Ectodermal cell (in vitro differentiated cells): ENCODE data around the gene HELZ2.
"Not testable (repeated sequence)": the region's sequence is repeated elsewhere in the genome, so short reads cannot be mapped to it uniquely, and the experiment has no call there.

Experiments used
- H3K27ac ChIP-seq: 2 replicates; pipeline ENCODE4 v1.7.0; 2013; ENCODE audit warnings: mild to moderate bottlenecking, low read depth, low read length; ENCODE audit not compliant: insufficient read depth, poor library complexity, severe bottlenecking
- H3K27me3 ChIP-seq: 2 replicates; pipeline ENCODE4 v1.7.0; 2013; ENCODE audit warnings: mild to moderate bottlenecking, low read length; ENCODE audit not compliant: insufficient read depth, control insufficient read depth, poor library complexity, severe bottlenecking
- H3K36me3 ChIP-seq: one replicate; pipeline ENCODE4 v1.7.0; 2013; ENCODE audit warnings: low read length; ENCODE audit not compliant: control insufficient read depth, insufficient read depth
- H3K4me1 ChIP-seq: one replicate; pipeline ENCODE4 v1.7.0; 2013; ENCODE audit warnings: low read length; ENCODE audit not compliant: control insufficient read depth, insufficient read depth
- H3K4me3 ChIP-seq: 2 replicates; pipeline ENCODE4 v1.7.0; 2013; ENCODE audit warnings: low read depth, low read length, control low read depth; ENCODE audit not compliant: insufficient read depth
- H3K9me3 ChIP-seq: 2 replicates; pipeline ENCODE4 v1.7.0; 2013; ENCODE audit warnings: mild to moderate bottlenecking, low read length, moderate library complexity; ENCODE audit not compliant: control insufficient read depth
- WGBS, 2 experiments: methylation state at CpG; one replicate each; pipeline ENCODE4 v1.1.7; 2013; ENCODE audit warnings: missing lambda C conversion rate in 2 of 2; 5-methylcytosine and 5-hydroxymethylcytosine counted together

Gene HELZ2

GRCh38 chr20:63613863-63614594 is 40.0 kb upstream of the HELZ2 start:
- H3K27me3 ChIP-seq, H3K9me3 ChIP-seq, H3K4me3 ChIP-seq, H3K4me1 ChIP-seq, H3K27ac ChIP-seq: not testable (repeated sequence)
- WGBS, 2 experiments = 87 to 89% methylated on average over 10 to 14 of the region's 18 CpGs
- peaks cover 17% of the 10 kb centered on the region for H3K36me3 ChIP-seq

- Histone ChIP-seq H3K27me3 (no peaks in the 10 kb centered on the region), H3K27ac (no peak overlapping the region), H3K36me3 (peaks cover 12% of the 10 kb centered on the region), H3K4me1 (no peaks in the 10 kb centered on the region), H3K4me3 (no peak overlapping the region), H3K9me3 (no peaks in the 10 kb centered on the region)
- WGBS, 2 experiments = 90% methylated on average over 20 of the region's 20 CpGs
Observed at GRCh38 chr20:63612276-63612931, 38.4 kb upstream of the HELZ2 start.

- no peaks in the 10 kb centered on the region for H3K27me3 ChIP-seq
- 93 to 95% methylated on average over 10 of the region's 10 CpGs for WGBS, 2 experiments
- H3K4me1 ChIP-seq = no peaks in the 10 kb centered on the region
- no peak overlapping the region for H3K27ac ChIP-seq
- H3K9me3 ChIP-seq = no peaks in the 10 kb centered on the region
- peaks cover 12% of the 10 kb centered on the region for H3K36me3 ChIP-seq
- no peak overlapping the region for H3K4me3 ChIP-seq
Observed at GRCh38 chr20:63611646-63612045, 37.6 kb upstream of the HELZ2 start.

GRCh38 chr20:63610581-63611435 is 36.8 kb upstream of the HELZ2 start:
- Histone ChIP-seq H3K4me3 (no peak overlapping the region), H3K36me3 (peaks cover 12% of the 10 kb centered on the region), H3K9me3 (no peaks in the 10 kb centered on the region), H3K4me1 (no peaks in the 10 kb centered on the region), H3K27me3 (no peaks in the 10 kb centered on the region), H3K27ac (no peak overlapping the region)
- 91 to 92% methylated on average over 17 of the region's 17 CpGs for WGBS, 2 experiments

- Histone ChIP-seq H3K27me3 (no peaks in the 10 kb centered on the region), H3K27ac (no peak overlapping the region), H3K4me3 (no peak overlapping the region), H3K9me3 (no peaks in the 10 kb centered on the region), H3K36me3 (peaks cover 12% of the 10 kb centered on the region), H3K4me1 (no peaks in the 10 kb centered on the region)
- 95 to 98% methylated on average over 9 of the region's 9 CpGs for whole genome bisulfite sequencing, 2 experiments
Observed at GRCh38 chr20:63606686-63607085, 32.6 kb upstream of the HELZ2 start.

GRCh38 chr20:63602321-63602720 is 28.3 kb upstream of the HELZ2 start:
- Histone ChIP-seq H3K4me1 (no peaks in the 10 kb centered on the region), H3K4me3 (no peak overlapping the region), H3K27ac (no peak overlapping the region), H3K9me3 (no peaks in the 10 kb centered on the region), H3K27me3 (no peaks in the 10 kb centered on the region), H3K36me3 (peaks cover 20% of the 10 kb centered on the region)
- WGBS, 2 experiments = 96 to 99% methylated on average over 3 of the region's 3 CpGs

- H3K9me3 ChIP-seq, H3K4me3 ChIP-seq, H3K27ac ChIP-seq, H3K4me1 ChIP-seq, H3K27me3 ChIP-seq: not testable (repeated sequence)
- WGBS, 2 experiments = 87 to 89% methylated on average over 8 of the region's 8 CpGs
- H3K36me3 ChIP-seq = peaks cover 20% of the 10 kb centered on the region
Observed at GRCh38 chr20:63601679-63602078, 27.6 kb upstream of the HELZ2 start.

- peaks cover 20% of the 10 kb centered on the region for H3K36me3 ChIP-seq
- H3K27ac ChIP-seq = no peak overlapping the region
- 91 to 92% methylated on average over 27 of the region's 27 CpGs for WGBS, 2 experiments
- H3K9me3 ChIP-seq = no peaks in the 10 kb centered on the region
- no peaks in the 10 kb centered on the region for H3K4me1 ChIP-seq
- H3K4me3 ChIP-seq = no peak overlapping the region
- H3K27me3 ChIP-seq = no peaks in the 10 kb centered on the region
Observed at GRCh38 chr20:63599396-63600050, 25.5 kb upstream of the HELZ2 start.

GRCh38 chr20:63598479-63599395 is 24.7 kb upstream of the HELZ2 start:
- 91 to 92% methylated on average over 33 of the region's 33 CpGs for WGBS, 2 experiments
- Histone ChIP-seq H3K4me1 (no peaks in the 10 kb centered on the region), H3K27me3 (no peaks in the 10 kb centered on the region), H3K4me3 (no peak overlapping the region), H3K9me3 (no peaks in the 10 kb centered on the region), H3K36me3 (peaks cover 20% of the 10 kb centered on the region), H3K27ac (no peak overlapping the region)
